Caco-2 (cell line): ENCODE results near the gene LIN9. TPM values are rescaled to one million over a fixed set of nuclear protein-coding genes. Genes with fewer than 3 reads are reported as not detected.

Source experiments
- BruUV-seq: library from RNA; stranded (reverse); fragments of 400-500 nt; replicated peaks from 2 replicates; lab custom pipeline; 2021; lab: Mats Ljungman, UMichigan
- CTCF ChIA-PET: fragments of 300-600 bp; sonication (Branson Sonifier 250); formaldehyde crosslinking; loops from one replicate; lab custom pipeline; 2022; ENCODE audit warnings: antibody characterized with exemption; lab: Charles Lee
- POLR2A ChIA-PET: fragments of 300-600 bp; sonication (Branson Sonifier 250); formaldehyde crosslinking; loops from one replicate; lab custom pipeline; 2022; ENCODE audit warnings: antibody characterized with exemption; lab: Charles Lee
- DNase-seq, 2 experiments: peaks; one replicate each; pipeline versions ENCODE4 v3.0.0 to v3.0.0-alpha.2; 2020 to 2022
- H3K27me3 ChIP-seq: replicated peaks from 2 replicates; pipeline ENCODE4 v1.6.0; 2011; ENCODE audit warnings: low read length; ENCODE audit not compliant: control insufficient read depth, insufficient read depth
- H3K36me3 ChIP-seq: 2 replicates; pipeline ENCODE4 v1.5.1; 2011; ENCODE audit warnings: low read length; ENCODE audit not compliant: control insufficient read depth, insufficient read depth
- H3K4me1 ChIP-seq: fragments of 250-450 bp; sonication (Bioruptor Pico); 2 replicates; pipeline ENCODE4 v1.5.1; 2020; ENCODE audit warnings: mild to moderate bottlenecking
- H3K4me3 ChIP-seq: 2 replicates; pipeline ENCODE4 v1.5.1; 2011; ENCODE audit warnings: low read depth, mild to moderate bottlenecking, control low read depth, low read length
- H3K9me3 ChIP-seq: fragments of 250-450 bp; sonication (Bioruptor Pico); 2 replicates; pipeline ENCODE4 v1.5.1; 2020; ENCODE audit warnings: mild to moderate bottlenecking, moderate library complexity
- H3K27ac Mint-ChIP-seq: one replicate; pipeline ENCODE4 v1.8.0; 2022; ENCODE audit warnings: mixed read lengths; ENCODE audit not compliant: unreplicated experiment
- H3K27me3 Mint-ChIP-seq: one replicate; pipeline ENCODE4 v1.8.0; 2022; ENCODE audit warnings: mixed read lengths; ENCODE audit not compliant: insufficient read depth, unreplicated experiment
- H3K36me3 Mint-ChIP-seq: one replicate; pipeline ENCODE4 v1.8.0; 2022; ENCODE audit warnings: mild to moderate bottlenecking, mixed read lengths; ENCODE audit not compliant: insufficient read depth, unreplicated experiment
- H3K4me1 Mint-ChIP-seq: one replicate; pipeline ENCODE4 v1.8.0; 2022; ENCODE audit warnings: low read depth, mixed read lengths; ENCODE audit not compliant: unreplicated experiment
- H3K4me3 Mint-ChIP-seq: one replicate; pipeline ENCODE4 v1.8.0; 2022; ENCODE audit warnings: mild to moderate bottlenecking, moderate library complexity, mixed read lengths; ENCODE audit not compliant: unreplicated experiment
- H3K9me3 Mint-ChIP-seq: one replicate; pipeline ENCODE4 v1.8.0; 2022; ENCODE audit warnings: mixed read lengths; ENCODE audit not compliant: unreplicated experiment
- CTCF ChIP-seq, 2 experiments: fragments of 200-600 bp in 1 of 2; IDR thresholded peaks; 1 replicate in 1 of 2; 2 replicates in 1 of 2; pipeline versions ENCODE4 v1.5.1 to v1.8.0; 2011 to 2022; ENCODE audit warnings: antibody characterized with exemption in 1 of 2, control low read depth in 1 of 2, inconsistent platforms in 1 of 2, low read depth in 1 of 2, low read length in 1 of 2, mild to moderate bottlenecking in 1 of 2, moderate library complexity in 1 of 2; ENCODE audit not compliant: insufficient read depth in 1 of 2, severe bottlenecking in 1 of 2, unreplicated experiment in 1 of 2
- intact Hi-C: fragments of 100-400 bp; cut with micrococcal nuclease; formaldehyde crosslinking; loops from one replicate; pipeline ENCODE4 v1.10.0; 2022; ENCODE audit not compliant: unreplicated experiment
- total RNA-seq: library from RNA; stranded (reverse); gene quantifications from 2 replicates; pipeline ENCODE4 v1.2.3, GENCODE V29; 2022

The LIN9 gene
- total RNA-seq, 1 experiment from 2014 or later, result 12.2 TPM

DNA sequence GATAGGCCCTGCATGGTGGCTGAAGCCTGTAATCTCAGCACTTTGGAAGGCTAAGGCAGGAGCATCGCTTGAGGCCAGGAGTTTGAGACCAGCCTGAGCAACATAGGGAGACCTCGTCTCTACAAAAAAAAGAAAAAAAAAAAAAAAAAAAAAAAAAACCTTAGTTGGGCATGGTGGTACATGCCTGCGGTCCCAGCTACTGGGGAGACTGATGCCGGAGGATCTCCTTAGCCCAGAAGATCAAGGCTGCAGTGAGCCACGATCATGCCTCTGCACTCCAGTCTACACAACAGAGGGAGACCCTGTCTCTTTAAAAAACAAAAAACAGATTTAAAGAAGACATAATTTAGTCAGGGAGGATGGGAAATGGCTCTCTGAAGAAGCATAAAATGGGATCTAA lies 3.8 kb downstream of the LIN9 start:
- H3K36me3 ChIP-seq, result no peaks in the 10 kb centered on the region
- no peak overlapping the region for H3K4me3 ChIP-seq
- H3K27me3 ChIP-seq, result no peaks in the 10 kb centered on the region
- Mint-ChIP-seq H3K36me3 (peaks cover 9% of the 10 kb centered on the region), H3K4me1 (peaks cover 13% of the 10 kb centered on the region), H3K4me3 (no peak overlapping the region), H3K27ac (no peak overlapping the region), H3K27me3 (no peaks in the 10 kb centered on the region), H3K9me3 (no peaks in the 10 kb centered on the region)
- CTCF ChIA-PET, result no interaction called here
- peaks cover 12% of the 10 kb centered on the region for H3K4me1 ChIP-seq
- no TSS peak for BruUV-seq
- no peak for DNase-seq
- POLR2A ChIA-PET, result no interaction called here
- no peaks in the 10 kb centered on the region for H3K9me3 ChIP-seq
- intact Hi-C loops, result loop anchor here (5.0 kb wide), 1 partner anchor 102 kb away; the partner anchor contains the start of gene PARP1
- TF ChIP-seq CTCF (IDR thresholded peaks at IDR 0.05; ENCODE audit: insufficient read depth in 1 of 2, low read depth in 1 of 2, low read length in 1 of 2, severe bottlenecking in 1 of 2, unreplicated experiment in 1 of 2), result no peak

DNA sequence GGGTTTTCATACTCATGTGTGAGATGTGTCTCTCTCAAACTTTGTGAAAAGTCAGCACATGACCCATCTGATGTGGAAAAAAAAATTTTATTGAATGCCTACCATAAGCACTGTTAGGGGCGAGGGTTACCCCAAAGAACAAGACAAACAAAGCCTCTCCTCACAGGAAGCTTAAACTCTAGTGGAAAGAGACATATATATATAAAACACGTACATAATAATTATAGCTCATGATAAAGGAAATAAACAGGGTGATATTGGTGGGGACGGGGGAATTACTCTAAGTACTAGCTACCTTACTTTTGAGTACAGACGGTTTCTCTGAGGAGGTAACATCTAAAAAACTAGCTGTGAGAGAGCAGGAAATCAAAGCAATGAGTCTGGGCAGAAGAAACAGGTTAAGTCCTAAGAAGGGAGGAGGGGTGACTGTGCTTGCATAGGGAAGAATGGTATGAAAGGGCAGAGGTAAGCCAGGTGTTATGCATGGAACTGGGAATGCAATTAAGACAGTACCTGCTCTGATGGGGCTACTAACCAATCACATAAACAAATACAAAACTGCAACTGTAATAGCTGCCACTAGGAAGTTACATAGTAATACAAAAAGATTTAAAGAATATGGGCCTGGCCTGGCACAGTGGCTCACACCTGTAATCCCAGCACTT lies 4.5 kb downstream of the LIN9 start:
- Histone ChIP-seq H3K4me1 (peaks cover 7% of the 10 kb centered on the region; the same call in 1 of the 2 replicates), H3K9me3 (no peaks in the 10 kb centered on the region), H3K4me3 (no peak overlapping the region), H3K27me3 (no peaks in the 10 kb centered on the region), H3K36me3 (no peaks in the 10 kb centered on the region)
- Mint-ChIP-seq H3K27ac (no peak overlapping the region), H3K4me3 (no peak overlapping the region), H3K4me1 (peaks cover 7% of the 10 kb centered on the region), H3K9me3 (no peaks in the 10 kb centered on the region), H3K27me3 (no peaks in the 10 kb centered on the region), H3K36me3 (peaks cover 11% of the 10 kb centered on the region)
- CTCF ChIA-PET, result no interaction called here
- TF ChIP-seq CTCF (IDR thresholded peaks at IDR 0.05; ENCODE audit: insufficient read depth in 1 of 2, low read depth in 1 of 2, low read length in 1 of 2, severe bottlenecking in 1 of 2, unreplicated experiment in 1 of 2), result no peak
- POLR2A ChIA-PET, result no interaction called here
- no TSS peak for BruUV-seq
- intact Hi-C loops, result no loop called here
- no peak for DNase-seq

GRCh38 chr1:226302731-226303130 lies 6.2 kb downstream of the LIN9 start:
- peaks cover 26% of the 10 kb centered on the region for H3K36me3 Mint-ChIP-seq
- no peak overlapping the region for H3K4me3 Mint-ChIP-seq
- H3K27ac Mint-ChIP-seq, result no peak overlapping the region
- no peaks in the 10 kb centered on the region for H3K27me3 ChIP-seq
- no peak for TF ChIP-seq CTCF (IDR thresholded peaks at IDR 0.05; ENCODE audit: insufficient read depth in 1 of 2, low read depth in 1 of 2, low read length in 1 of 2, severe bottlenecking in 1 of 2, unreplicated experiment in 1 of 2)
- no peak overlapping the region for H3K4me3 ChIP-seq
- H3K4me1 ChIP-seq, result peaks cover 2% of the 10 kb centered on the region; the same call in 1 of the 2 replicates
- H3K9me3 Mint-ChIP-seq, result no peaks in the 10 kb centered on the region
- ChIA-PET CTCF (interaction anchor here (0.7 kb wide), 1 partner anchor 177 kb away, joined by 3 read pairs; no protein-coding TSS in a partner anchor), POLR2A (no interaction called here)
- H3K27me3 Mint-ChIP-seq, result no peaks in the 10 kb centered on the region
- intact Hi-C loops, result no loop called here
- BruUV-seq, result no TSS peak
- H3K36me3 ChIP-seq, result no peaks in the 10 kb centered on the region
- H3K9me3 ChIP-seq, result no peaks in the 10 kb centered on the region
- H3K4me1 Mint-ChIP-seq, result peaks cover 7% of the 10 kb centered on the region
- DNase-seq, result no peak
